Measurements from ENCODE around the gene MAST4. TPM values are rescaled to one million over a fixed set of nuclear protein-coding genes. Genes with fewer than 3 reads are reported as not detected.

MAST4 gene
- total RNA-seq, 2 donors from 2014 or later, result 36.8 to 45.7 TPM

GRCh38 chr5:66617991-66618768 lies 22.0 kb downstream of the MAST4 start:
- 81% methylated on average over 13 of the region's 13 CpGs for WGBS
- DNase-seq (ENCODE audit: low spot score), result no peak
- Histone ChIP-seq H3K4me3 (no peak overlapping the region), H3K27ac (no peak overlapping the region), H3K36me3 (no peaks in the 10 kb centered on the region), H3K9me3 (no peaks in the 10 kb centered on the region), H3K27me3 (replicated peaks; ENCODE audit: insufficient read depth) (no peaks in the 10 kb centered on the region), H3K4me1 (replicated peaks) (no peaks in the 10 kb centered on the region)
- TF ChIP-seq, protein P1, sequence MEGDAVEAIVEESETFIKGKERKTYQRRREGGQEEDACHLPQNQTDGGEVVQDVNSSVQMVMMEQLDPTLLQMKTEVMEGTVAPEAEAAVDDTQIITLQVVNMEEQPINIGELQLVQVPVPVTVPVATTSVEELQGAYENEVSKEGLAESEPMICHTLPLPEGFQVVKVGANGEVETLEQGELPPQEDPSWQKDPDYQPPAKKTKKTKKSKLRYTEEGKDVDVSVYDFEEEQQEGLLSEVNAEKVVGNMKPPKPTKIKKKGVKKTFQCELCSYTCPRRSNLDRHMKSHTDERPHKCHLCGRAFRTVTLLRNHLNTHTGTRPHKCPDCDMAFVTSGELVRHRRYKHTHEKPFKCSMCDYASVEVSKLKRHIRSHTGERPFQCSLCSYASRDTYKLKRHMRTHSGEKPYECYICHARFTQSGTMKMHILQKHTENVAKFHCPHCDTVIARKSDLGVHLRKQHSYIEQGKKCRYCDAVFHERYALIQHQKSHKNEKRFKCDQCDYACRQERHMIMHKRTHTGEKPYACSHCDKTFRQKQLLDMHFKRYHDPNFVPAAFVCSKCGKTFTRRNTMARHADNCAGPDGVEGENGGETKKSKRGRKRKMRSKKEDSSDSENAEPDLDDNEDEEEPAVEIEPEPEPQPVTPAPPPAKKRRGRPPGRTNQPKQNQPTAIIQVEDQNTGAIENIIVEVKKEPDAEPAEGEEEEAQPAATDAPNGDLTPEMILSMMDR (IDR thresholded peaks at IDR 0.05), result no peak
- intact Hi-C loops (cut with DNase I), result no loop called here

GRCh38 chr5:66620711-66621110 lies 24.5 kb downstream of the MAST4 start:
- Histone ChIP-seq H3K27me3 (replicated peaks; ENCODE audit: insufficient read depth) (no peaks in the 10 kb centered on the region), H3K4me1 (replicated peaks) (no peaks in the 10 kb centered on the region), H3K9me3 (no peaks in the 10 kb centered on the region), H3K4me3 (no peak overlapping the region), H3K27ac (no peak overlapping the region), H3K36me3 (no peaks in the 10 kb centered on the region)
- WGBS, result 85% methylated on average over 1 of the region's 1 CpG
- TF ChIP-seq, protein P1 (IDR thresholded peaks at IDR 0.05), result no peak
- TF ChIP-seq POLR2A (IDR thresholded peaks at IDR 0.05) (no peak), POLR2AphosphoS5 (IDR thresholded peaks at IDR 0.05) (no peak)
- intact Hi-C loops (cut with DNase I), result no loop called here
- no peak for DNase-seq (ENCODE audit: low spot score)

GRCh38 chr5:66621146-66621545 lies 25.0 kb downstream of the MAST4 start:
- no peaks in the 10 kb centered on the region for H3K4me1 ChIP-seq (replicated peaks)
- DNase-seq (ENCODE audit: low spot score), result no peak
- 59% methylated on average over 2 of the region's 2 CpGs for WGBS
- no peak overlapping the region for H3K27ac ChIP-seq
- intact Hi-C loops (cut with DNase I), result no loop called here
- no peak overlapping the region for H3K4me3 ChIP-seq
- H3K9me3 ChIP-seq, result no peaks in the 10 kb centered on the region
- TF ChIP-seq, protein P1 (IDR thresholded peaks at IDR 0.05), result no peak
- TF ChIP-seq POLR2A (IDR thresholded peaks at IDR 0.05) (no peak), POLR2AphosphoS5 (IDR thresholded peaks at IDR 0.05) (no peak)
- no peaks in the 10 kb centered on the region for H3K27me3 ChIP-seq (replicated peaks; ENCODE audit: insufficient read depth)
- no peaks in the 10 kb centered on the region for H3K36me3 ChIP-seq

DNA sequence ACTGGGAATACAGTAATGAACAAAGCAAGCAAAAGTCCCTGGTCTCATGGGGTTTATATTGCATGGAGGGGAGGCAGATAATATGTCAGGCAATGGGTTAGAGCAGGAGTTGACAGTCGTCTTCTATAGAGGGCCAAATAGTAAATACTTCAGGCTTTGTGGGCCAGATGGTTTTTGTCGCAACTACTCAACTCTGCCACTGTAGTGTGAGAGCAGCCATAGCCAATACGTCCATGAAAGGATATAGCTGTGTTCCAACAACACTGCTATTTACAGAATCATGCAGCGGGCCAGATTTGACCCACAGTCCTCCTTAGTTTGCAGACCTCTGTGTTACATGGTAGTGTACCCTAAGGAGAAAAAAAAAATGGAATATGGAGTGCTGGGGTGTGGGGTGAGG lies 25.5 kb downstream of the MAST4 start:
- Histone ChIP-seq H3K4me3 (no peak overlapping the region), H3K27ac (no peak overlapping the region), H3K27me3 (replicated peaks; ENCODE audit: insufficient read depth) (no peaks in the 10 kb centered on the region), H3K36me3 (no peaks in the 10 kb centered on the region), H3K4me1 (replicated peaks) (no peaks in the 10 kb centered on the region), H3K9me3 (no peaks in the 10 kb centered on the region)
- TF ChIP-seq, protein P1 (IDR thresholded peaks at IDR 0.05), result no peak
- TF ChIP-seq POLR2AphosphoS5 (IDR thresholded peaks at IDR 0.05) (no peak), POLR2A (IDR thresholded peaks at IDR 0.05) (no peak)
- WGBS, result 85% methylated on average over 4 of the region's 4 CpGs
- intact Hi-C loops (cut with DNase I), result no loop called here
- no peak for DNase-seq (ENCODE audit: low spot score)

DNA sequence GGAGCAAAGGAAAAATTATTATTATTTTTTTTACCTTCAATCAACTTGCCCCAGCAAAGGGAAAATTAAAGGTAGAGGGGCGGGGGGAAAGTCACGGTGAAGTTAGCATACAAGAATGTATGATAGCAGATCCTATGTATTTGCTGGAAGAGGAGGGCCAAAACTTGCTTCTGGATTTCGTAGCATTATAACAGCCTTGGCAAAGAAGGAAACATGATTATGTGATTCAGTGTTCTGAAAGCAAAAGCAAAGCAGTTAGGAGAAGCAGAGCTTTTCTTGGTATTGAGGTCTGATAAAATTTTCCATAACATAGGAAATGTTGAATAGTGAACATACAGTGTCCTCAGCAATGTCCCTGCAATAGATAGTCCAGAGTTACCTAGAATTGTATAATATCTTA lies 32.4 kb downstream of the MAST4 start:
- DNase-seq (ENCODE audit: low spot score), result no peak
- no peaks in the 10 kb centered on the region for H3K36me3 ChIP-seq
- H3K9me3 ChIP-seq, result no peaks in the 10 kb centered on the region
- no peak for TF ChIP-seq POLR2AphosphoS5 (IDR thresholded peaks at IDR 0.05)
- TF ChIP-seq, protein P1 (IDR thresholded peaks at IDR 0.05), result no peak
- no peak for TF ChIP-seq POLR2A (IDR thresholded peaks at IDR 0.05)
- H3K4me1 ChIP-seq (replicated peaks), result no peaks in the 10 kb centered on the region
- H3K27me3 ChIP-seq (replicated peaks; ENCODE audit: insufficient read depth), result no peaks in the 10 kb centered on the region
- 85% methylated on average over 3 of the region's 3 CpGs for WGBS
- intact Hi-C loops (cut with DNase I), result no loop called here
- no peak overlapping the region for H3K4me3 ChIP-seq
- no peak overlapping the region for H3K27ac ChIP-seq
